K562 (cell line): ENCODE data around the gene LAMTOR4. TPM values are rescaled to one million over a fixed set of nuclear protein-coding genes. Genes with fewer than 3 reads are reported as not detected.

ENCODE experiments used
- AFF1 ChIP-seq, 2 experiments: fragments of 450-650 bp; IDR thresholded peaks; 2 replicates each; pipeline ENCODE4 v1.6.1; 2018; ENCODE audit warnings: mild to moderate bottlenecking in 2 of 2, low read depth in 1 of 2; ENCODE audit not compliant: partially characterized antibody in 2 of 2
- BCLAF1 ChIP-seq, 2 experiments: fragments of 450-650 bp in 1 of 2; IDR thresholded peaks; 2 replicates each; pipeline ENCODE4 v1.6.1; 2011 to 2017; ENCODE audit warnings: low read depth in 2 of 2, antibody characterized with exemption in 1 of 2, borderline replicate concordance in 1 of 2, low read length in 1 of 2, mild to moderate bottlenecking in 1 of 2, mixed read lengths in 1 of 2; ENCODE audit not compliant: control insufficient read depth in 1 of 2
- DDX20 ChIP-seq: fragments of 450-650 bp; IDR thresholded peaks from 2 replicates; pipeline ENCODE4 v1.6.1; 2016; ENCODE audit warnings: missing genetic modification characterization, low read depth, mild to moderate bottlenecking, missing compliant biosample characterization, moderate library complexity
- E4F1 ChIP-seq: fragments of 250-450 bp; sonication (Bioruptor Pico); IDR thresholded peaks from 2 replicates; pipeline ENCODE4 v1.5.0; 2021; ENCODE audit warnings: mild to moderate bottlenecking, borderline replicate concordance
- MEF2A ChIP-seq: IDR thresholded peaks from 2 replicates; pipeline ENCODE4 v1.6.1; 2011; ENCODE audit warnings: low read depth, mild to moderate bottlenecking, low read length, moderate library complexity; ENCODE audit not compliant: control insufficient read depth
- MTA1 ChIP-seq: fragments of 450-650 bp; IDR thresholded peaks from 2 replicates; pipeline ENCODE4 v1.6.1; 2017; ENCODE audit warnings: borderline replicate concordance
- RBM17 ChIP-seq: fragments of 200-400 bp; formaldehyde crosslinking; IDR thresholded peaks from 2 replicates; pipeline ENCODE4 v1.6.1; 2017; ENCODE audit warnings: low read depth, mild to moderate bottlenecking, low read length, borderline replicate concordance
- SAFB2 ChIP-seq: fragments of 200-400 bp; formaldehyde crosslinking; IDR thresholded peaks from 2 replicates; pipeline ENCODE4 v1.6.1; 2018; ENCODE audit warnings: borderline replicate concordance, low read length, low read depth, moderate library complexity; ENCODE audit not compliant: severe bottlenecking
- SREBF1 ChIP-seq: fragments of 150-350 bp; IDR thresholded peaks from 2 replicates; pipeline ENCODE4 v1.6.1; 2014; ENCODE audit warnings: antibody characterized with exemption, low read depth, low read length, borderline replicate concordance
- THRAP3 ChIP-seq: fragments of 450-650 bp; IDR thresholded peaks from 2 replicates; pipeline ENCODE4 v1.6.1; 2016; ENCODE audit warnings: mild to moderate bottlenecking, inconsistent platforms, borderline replicate concordance
- UBTF ChIP-seq, 2 experiments: IDR thresholded peaks; 2 replicates each; pipeline ENCODE4 v1.6.1; 2012; ENCODE audit warnings: improper control_type of control experiment in 2 of 2, low read depth in 2 of 2, low read length in 2 of 2, borderline replicate concordance in 1 of 2
- ZNF695 ChIP-seq: fragments of 450-650 bp; formaldehyde crosslinking; IDR thresholded peaks from 2 replicates; pipeline ENCODE4 v1.4.0; 2020; ENCODE audit warnings: mild to moderate bottlenecking, moderate library complexity
- polyA plus RNA-seq, 8 experiments: library from polyadenylated mRNA; depleted of rRNA in 4 of 8; stranded (reverse) in 5 of 8; unstranded in 3 of 8; fragments of >200 nt; fragmentation: Nextera tagmentation in 2 of 8; fragmentation: Illumina TruSeq in 1 of 8; extraction: Ambion mirVana in 2 of 8; extraction: Trizol in 1 of 8; gene quantifications; 2 replicates each; pipeline versions ENCODE4 v1.2.1 to v1.2.3, GENCODE V29; 2011 to 2014; ENCODE audit warnings: inconsistent platforms in 1 of 8, missing spikeins in 1 of 8
- total RNA-seq, 7 experiments: library from RNA; depleted of rRNA in 6 of 7; stranded (reverse); fragments of >200 nt in 6 of 7; fragmentation: Illumina TruSeq in 2 of 7; extraction: Trizol in 2 of 7; gene quantifications; 2 replicates each; pipeline versions ENCODE4 v1.2.1 to v1.2.3, GENCODE V29; 2011 to 2021; ENCODE audit warnings: low replicate concordance in 1 of 7

Gene LAMTOR4
- total and polyA plus RNA-seq, 9 of the 15 experiments (the other 6 are each of a cell fraction or from before 2014, with no cell fraction given): 79.6 to 314 (median 195) TPM

GRCh38 chr7:100177045-100178001, 28.6 kb downstream of the LAMTOR4 start, which contains the start of the genes GPC2 and STAG3 (continued):
- TF ChIP-seq SREBF1: no peak
- TF ChIP-seq ZNF695 (CRISPR knock-in tag): no peak
- no peak for TF ChIP-seq AFF1 (IDR thresholded peaks at IDR 0.05; ENCODE audit: low read depth in 1 of 2, partially characterized antibody in 2 of 2)
- TF ChIP-seq RBM17: no peak
- no peak for TF ChIP-seq DDX20 (tag)
- TF ChIP-seq MEF2A: no peak
- no peak for TF ChIP-seq THRAP3
- no peak for TF ChIP-seq MTA1
- no peak for TF ChIP-seq BCLAF1 (IDR thresholded peaks at IDR 0.05; ENCODE audit: borderline replicate concordance in 1 of 2, control insufficient read depth in 1 of 2, low read depth in 2 of 2, low read length in 1 of 2)
- TF ChIP-seq UBTF (IDR thresholded peaks at IDR 0.05; ENCODE audit: borderline replicate concordance in 1 of 2, low read depth in 2 of 2, low read length in 2 of 2): no peak
- no peak for TF ChIP-seq SAFB2
- no peak for TF ChIP-seq E4F1 (CRISPR knock-in tag)
